Activated CD4-positive, CD25-positive, alpha-beta regulatory T cell treated with anti-CD3 and anti-CD28 coated beads, Interleukin-2, amount 50 U/mL, for 24 hours (primary cell): Measurements from ENCODE around the gene PHACTR1.
"Not testable (repeated sequence)": the region's sequence is repeated elsewhere in the genome, so short reads cannot be mapped to it uniquely, and the experiment has no call there.

Experiments
- ATAC-seq, 2 donors: fragments of 150-1000 bp; cut with Tn5 transposase; one replicate each; pipeline ENCODE4 v1.10.0; 2021; ENCODE audit warnings: mild to moderate bottlenecking in 1 of 2, moderate library complexity in 1 of 2

PHACTR1 gene

GRCh38 chr6:12911427-12911826, 194.9 kb downstream of the PHACTR1 start:
- ATAC-seq: no peak

- no peak for ATAC-seq
Observed at GRCh38 chr6:12913201-12913600, 196.6 kb downstream of the PHACTR1 start.

- no peak for ATAC-seq
Observed at GRCh38 chr6:12916006-12916405, 199.4 kb downstream of the PHACTR1 start.

GRCh38 chr6:12916420-12917136, 200.0 kb downstream of the PHACTR1 start:
- ATAC-seq: no peak

GRCh38 chr6:12921467-12921866, 204.9 kb downstream of the PHACTR1 start:
- ATAC-seq: no peak

GRCh38 chr6:12923644-12924235, 207.2 kb downstream of the PHACTR1 start:
- peak; percentile 36 to 41 for ATAC-seq

GRCh38 chr6:12924911-12925310, 208.3 kb downstream of the PHACTR1 start:
- no peak for ATAC-seq

GRCh38 chr6:12927746-12928145, 211.2 kb downstream of the PHACTR1 start:
- no peak for ATAC-seq

- ATAC-seq: no peak
Observed at GRCh38 chr6:12929678-12930077, 213.1 kb downstream of the PHACTR1 start.

GRCh38 chr6:12931639-12932038, 215.1 kb downstream of the PHACTR1 start:
- ATAC-seq: no peak

- no peak for ATAC-seq
Observed at GRCh38 chr6:12935637-12936036, 219.1 kb downstream of the PHACTR1 start.

- no peak for ATAC-seq
Observed at GRCh38 chr6:12937971-12938370, 221.4 kb downstream of the PHACTR1 start.

GRCh38 chr6:12939314-12939713, 222.7 kb downstream of the PHACTR1 start:
- ATAC-seq: no peak

GRCh38 chr6:12941422-12941821, 224.9 kb downstream of the PHACTR1 start:
- ATAC-seq: no peak

- ATAC-seq: no peak
Observed at GRCh38 chr6:12943549-12943948, 227.0 kb downstream of the PHACTR1 start.

- ATAC-seq: no peak
Observed at GRCh38 chr6:12944001-12944400, 227.4 kb downstream of the PHACTR1 start.

GRCh38 chr6:12944528-12944927, 228.0 kb downstream of the PHACTR1 start:
- not testable (repeated sequence) for ATAC-seq

- ATAC-seq: no peak
Observed at GRCh38 chr6:12947151-12947871, 230.7 kb downstream of the PHACTR1 start.

GRCh38 chr6:12947967-12948366, 231.4 kb downstream of the PHACTR1 start:
- ATAC-seq: no peak

- ATAC-seq: no peak
Observed at GRCh38 chr6:12950976-12951375, 234.4 kb downstream of the PHACTR1 start.

- ATAC-seq: no peak
Observed at GRCh38 chr6:12951415-12951814, 234.8 kb downstream of the PHACTR1 start.

- no peak for ATAC-seq
Observed at GRCh38 chr6:12952318-12952717, 235.8 kb downstream of the PHACTR1 start.

- ATAC-seq: no peak
Observed at GRCh38 chr6:12955956-12956355, 239.4 kb downstream of the PHACTR1 start.

- ATAC-seq: no peak
Observed at GRCh38 chr6:12956991-12957320, 240.4 kb downstream of the PHACTR1 start.
